Uterus (tissue), 4 donors: ENCODE measurements around the gene MICOS13. TPM values are rescaled to one million over a fixed set of nuclear protein-coding genes. Genes with fewer than 3 reads are reported as not detected.

ENCODE experiments used
- DNase-seq, 2 donors: peaks; one replicate each; pipeline ENCODE4 v3.0.0-alpha.2; 2019 to 2020
- H3K27ac ChIP-seq, 2 donors: fragments of 200-600 bp; sonication (generic); 1 replicate in 1 of 2; 2 replicates in 1 of 2; pipeline ENCODE4 v1.5.1; 2016 to 2018
- H3K27me3 ChIP-seq, 2 donors: fragments of 200-600 bp; sonication (generic); one replicate each; pipeline ENCODE4 v1.5.1; 2018 to 2019; ENCODE audit warnings: control low read depth in 1 of 2
- H3K36me3 ChIP-seq, 2 donors: fragments of 200-600 bp; sonication (generic); one replicate each; pipeline ENCODE4 v1.5.1; 2019; ENCODE audit warnings: control low read depth in 1 of 2
- H3K4me1 ChIP-seq, 2 donors: fragments of 200-600 bp; sonication (generic); one replicate each; pipeline ENCODE4 v1.5.1; 2018 to 2019; ENCODE audit warnings: control low read depth in 1 of 2
- H3K4me3 ChIP-seq, 2 donors: fragments of 200-600 bp; sonication (generic); 1 replicate in 1 of 2; 2 replicates in 1 of 2; pipeline ENCODE4 v1.5.1; 2018 to 2019; ENCODE audit warnings: mild to moderate bottlenecking in 1 of 2
- H3K9me3 ChIP-seq, 2 donors: fragments of 200-600 bp; sonication (generic); one replicate each; pipeline ENCODE4 v1.5.1; 2019; ENCODE audit warnings: control low read depth in 1 of 2
- CTCF ChIP-seq, 4 experiments: fragments of 200-600 bp in 2 of 4; fragments of 450-650 bp in 2 of 4; sonication (generic) in 2 of 4; IDR thresholded peaks; one replicate each; pipeline ENCODE4 v1.5.1; 2016 to 2019; ENCODE audit warnings: antibody characterized with exemption in 4 of 4, mild to moderate bottlenecking in 2 of 4, moderate library complexity in 1 of 4
- POLR2A ChIP-seq, 2 donors: fragments of 450-650 bp; IDR thresholded peaks; one replicate each; pipeline ENCODE4 v1.6.1; 2016; ENCODE audit warnings: antibody characterized with exemption in 2 of 2, mild to moderate bottlenecking in 1 of 2, moderate library complexity in 1 of 2
- intact Hi-C: fragments of 100-400 bp; cut with DNase I; formaldehyde crosslinking; loops from one replicate; pipeline ENCODE4 v1.15.1; 2023; ENCODE audit warnings: low total_unique reads
- total RNA-seq, 4 donors: library from RNA; depleted of rRNA in 3 of 4; stranded (reverse); fragments of >200 nt in 3 of 4; gene quantifications; one replicate each; pipeline versions ENCODE4 v1.1.0 to v1.2.4, GENCODE V29; 2014 to 2023
- donor health status: DM: yes; HTN: yes; CAD: no.

The MICOS13 gene
- total RNA-seq, result 10 to 100 TPM in 3 of 4 donors, 1 to 10 TPM in 1; 2.8 to 36.7 (median 21.1) TPM

DNA sequence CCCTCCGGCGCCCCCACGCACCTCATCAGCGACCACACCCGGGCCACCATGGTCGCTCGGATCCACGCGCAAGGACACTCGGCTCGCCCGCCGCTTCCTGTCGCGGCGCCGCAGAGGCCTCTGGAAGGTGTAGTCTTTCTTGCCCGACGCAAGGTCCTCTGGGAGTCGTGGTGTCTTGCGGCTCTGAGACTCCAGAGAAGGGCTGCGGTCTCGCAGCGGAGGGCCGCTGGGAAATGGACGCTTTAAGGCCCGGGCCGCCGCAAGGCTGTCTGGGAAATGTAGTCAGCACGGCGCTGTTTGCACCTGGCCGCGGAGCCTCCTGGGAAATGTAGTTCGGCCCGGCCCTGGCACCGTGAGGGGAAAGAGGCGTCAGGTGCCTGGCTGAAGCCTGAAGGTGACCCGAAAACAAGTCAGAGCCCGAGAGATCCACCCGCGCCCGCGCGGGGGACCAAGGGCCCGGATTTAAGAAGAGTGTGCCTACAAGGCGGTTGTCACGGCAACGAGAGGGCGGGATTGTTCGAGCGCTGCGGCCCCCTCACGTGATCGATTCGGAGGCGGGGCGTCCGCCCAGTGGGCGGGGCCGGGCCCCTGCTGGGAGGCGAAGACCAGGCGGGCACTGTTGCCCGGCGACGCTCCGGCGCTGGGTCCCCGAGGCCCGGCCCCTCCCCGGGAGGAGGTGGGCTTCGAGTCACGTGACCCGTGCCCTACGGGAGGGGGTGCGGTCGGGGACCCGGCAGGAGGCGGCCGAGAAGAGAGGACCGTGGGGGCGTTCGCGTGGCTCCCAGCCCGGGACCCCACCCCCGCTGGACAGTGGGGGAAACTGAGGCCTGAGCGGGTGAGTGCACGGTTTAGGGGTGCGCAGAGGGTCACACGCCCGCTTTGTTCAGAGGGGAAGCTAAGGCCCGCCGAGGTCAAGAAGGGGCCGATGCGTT, at the start of gene MICOS13, which contains the start of gene HSD11B1L:
TSS of gene MICOS13 (minus strand) at position 80 of the 932 bp plus-strand sequence. CDS start at position 50, 30 bp downstream.
TSS of gene HSD11B1L (plus strand) at position 591 of the 932 bp plus-strand sequence. CDS start 3,806 bp downstream, outside the sequence.
- no peaks in the 10 kb centered on the region for H3K27me3 ChIP-seq
- peak in 1 of 4 experiments; percentile 24 for TF ChIP-seq CTCF (IDR thresholded peaks at IDR 0.05)
- peak in 1 of 2 donors; percentile 34 for TF ChIP-seq POLR2A (IDR thresholded peaks at IDR 0.05)
- peak; percentile 98 to 99 for DNase-seq
- H3K4me3 ChIP-seq, result peak within 1 kb of the TSS; percentile 59 to 91
- intact Hi-C loops, result no loop called here
- H3K4me1 ChIP-seq, result peaks cover 0 to 3% of the 10 kb centered on the region in 2 donors
- H3K9me3 ChIP-seq, result no peaks in the 10 kb centered on the region
- H3K36me3 ChIP-seq, result no peaks in the 10 kb centered on the region
- peak within 1 kb of the TSS; percentile 91 to 95 for H3K27ac ChIP-seq

GRCh38 chr19:5727453-5728050, 47.2 kb upstream of the MICOS13 start:
- Histone ChIP-seq H3K9me3 (peaks cover 0 to 12% of the 10 kb centered on the region in 2 donors), H3K4me3 (no peak overlapping the region), H3K27me3 (no peaks in the 10 kb centered on the region), H3K4me1 (no peaks in the 10 kb centered on the region), H3K36me3 (no peaks in the 10 kb centered on the region), H3K27ac (no peak overlapping the region)
- intact Hi-C loops, result no loop called here
- DNase-seq, result no peak
- TF ChIP-seq CTCF (IDR thresholded peaks at IDR 0.05) (no peak), POLR2A (IDR thresholded peaks at IDR 0.05) (no peak)

DNA sequence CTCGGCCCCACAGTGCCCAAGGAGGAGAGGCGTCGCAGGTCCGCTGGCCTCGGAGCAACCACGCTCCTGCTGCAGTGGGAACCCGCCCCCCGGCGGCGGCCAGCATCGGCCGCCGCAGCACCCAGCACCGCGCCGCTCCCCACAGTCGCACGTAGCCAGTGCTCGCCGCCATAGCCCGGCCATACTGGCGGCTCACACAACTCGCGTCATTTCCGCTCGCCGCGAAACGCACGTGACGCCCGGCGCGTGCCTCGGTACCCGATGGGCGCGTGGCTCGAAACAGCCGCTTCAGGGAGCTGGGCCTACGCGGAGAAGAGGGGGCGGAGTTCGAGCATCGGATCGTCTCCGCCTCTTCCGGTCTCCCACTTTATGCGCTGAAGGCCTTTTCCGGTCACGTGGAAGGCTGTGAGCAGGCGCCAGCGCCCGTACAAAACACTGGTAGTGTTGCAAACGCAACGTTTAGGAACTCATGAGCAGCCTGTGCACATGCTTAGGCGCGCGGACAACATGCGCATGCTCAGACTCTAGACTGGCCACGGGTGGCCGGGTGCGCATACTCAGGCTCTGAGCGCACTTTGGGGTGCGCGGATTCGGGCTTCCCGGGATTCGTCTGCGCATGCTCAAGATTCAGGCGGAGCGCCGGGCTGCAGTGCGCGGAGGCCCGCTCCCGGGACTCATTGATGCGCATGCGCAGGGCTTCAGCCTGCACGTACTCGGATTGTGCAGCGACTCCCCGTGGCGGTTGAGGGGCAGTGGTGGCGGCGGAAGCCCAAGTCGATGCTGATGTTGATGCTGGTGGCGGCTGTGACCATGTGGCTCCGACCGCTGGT, 39.9 kb upstream of the MICOS13 start, which contains the start of the genes CATSPERD and LONP1:
TSS of gene CATSPERD (plus strand) at position 677 of the 830 bp plus-strand sequence. CDS start at position 778, 101 bp downstream.
TSS of gene LONP1 (minus strand) at position 186 of the 830 bp plus-strand sequence. CDS start at position 172, 14 bp downstream.
- no peaks in the 10 kb centered on the region for H3K36me3 ChIP-seq
- no peaks in the 10 kb centered on the region for H3K9me3 ChIP-seq
- peak; percentile 6 to 60 for TF ChIP-seq POLR2A (IDR thresholded peaks at IDR 0.05)
- peak; percentile 94 to 96 (median 95) for TF ChIP-seq CTCF (IDR thresholded peaks at IDR 0.05)
- no peaks in the 10 kb centered on the region for H3K27me3 ChIP-seq
- intact Hi-C loops, result no loop called here
- peak within 1 kb of the TSS; percentile 94 to 97 for H3K4me3 ChIP-seq
- peak within 1 kb of the TSS; percentile 92 to 96 for H3K27ac ChIP-seq
- peak; percentile 97 to 98 for DNase-seq
- peaks cover 0 to 12% of the 10 kb centered on the region in 2 donors for H3K4me1 ChIP-seq

DNA sequence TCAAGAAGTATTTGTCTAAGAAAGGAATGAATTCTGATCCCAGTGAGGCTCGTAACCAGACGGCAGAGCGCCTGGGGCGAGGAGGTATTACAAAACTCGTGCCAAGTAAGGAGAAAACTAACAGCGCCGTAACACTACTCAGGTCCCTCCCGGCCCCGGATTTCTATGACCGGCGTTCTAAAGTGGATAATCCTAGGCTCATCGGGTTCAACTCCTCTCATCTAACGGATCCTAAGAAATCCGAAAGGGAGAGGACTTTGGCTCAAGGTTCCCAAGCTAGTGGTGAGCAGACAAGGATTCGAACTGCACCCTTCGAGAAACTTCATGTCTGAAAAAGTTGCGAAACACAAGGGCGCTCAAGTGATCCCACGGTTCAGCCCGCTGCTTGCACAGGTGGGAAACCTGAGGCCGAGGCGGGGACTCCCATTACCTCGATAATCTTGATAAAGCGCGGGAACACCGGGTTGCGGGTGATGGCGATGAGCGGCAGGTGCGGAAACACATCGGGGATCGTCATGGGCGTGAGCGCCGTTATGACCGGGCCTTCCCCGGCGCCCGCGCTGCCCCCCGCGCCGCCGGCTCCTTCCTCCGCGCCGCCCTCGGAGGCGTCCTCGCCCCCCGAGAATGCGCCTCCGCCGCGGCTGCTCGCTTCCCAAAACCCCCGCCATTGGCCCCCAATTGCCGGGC, 39.1 kb upstream of the MICOS13 start:
- Histone ChIP-seq H3K27ac (peak overlapping the region; percentile 92 to 96), H3K4me3 (peak overlapping the region; percentile 94 to 97), H3K9me3 (no peaks in the 10 kb centered on the region), H3K27me3 (no peaks in the 10 kb centered on the region), H3K4me1 (peaks cover 0 to 12% of the 10 kb centered on the region in 2 donors), H3K36me3 (no peaks in the 10 kb centered on the region)
- no peak for TF ChIP-seq POLR2A (IDR thresholded peaks at IDR 0.05)
- TF ChIP-seq CTCF (IDR thresholded peaks at IDR 0.05), result no peak
- no peak for DNase-seq
- intact Hi-C loops, result no loop called here
